Myometrial cell (primary cell): ENCODE data around the gene LDB2. TPM values are rescaled to one million over a fixed set of nuclear protein-coding genes. Genes with fewer than 3 reads are reported as not detected.

Experiments
- total RNA-seq: library from RNA; depleted of rRNA; stranded (reverse); fragments of >200 nt; gene quantifications from 2 replicates; pipeline ENCODE4 v1.2.3, GENCODE V29; 2015

The LDB2 gene
- 9.0 and 12.4 TPM in 2 replicates for total RNA-seq

DNA sequence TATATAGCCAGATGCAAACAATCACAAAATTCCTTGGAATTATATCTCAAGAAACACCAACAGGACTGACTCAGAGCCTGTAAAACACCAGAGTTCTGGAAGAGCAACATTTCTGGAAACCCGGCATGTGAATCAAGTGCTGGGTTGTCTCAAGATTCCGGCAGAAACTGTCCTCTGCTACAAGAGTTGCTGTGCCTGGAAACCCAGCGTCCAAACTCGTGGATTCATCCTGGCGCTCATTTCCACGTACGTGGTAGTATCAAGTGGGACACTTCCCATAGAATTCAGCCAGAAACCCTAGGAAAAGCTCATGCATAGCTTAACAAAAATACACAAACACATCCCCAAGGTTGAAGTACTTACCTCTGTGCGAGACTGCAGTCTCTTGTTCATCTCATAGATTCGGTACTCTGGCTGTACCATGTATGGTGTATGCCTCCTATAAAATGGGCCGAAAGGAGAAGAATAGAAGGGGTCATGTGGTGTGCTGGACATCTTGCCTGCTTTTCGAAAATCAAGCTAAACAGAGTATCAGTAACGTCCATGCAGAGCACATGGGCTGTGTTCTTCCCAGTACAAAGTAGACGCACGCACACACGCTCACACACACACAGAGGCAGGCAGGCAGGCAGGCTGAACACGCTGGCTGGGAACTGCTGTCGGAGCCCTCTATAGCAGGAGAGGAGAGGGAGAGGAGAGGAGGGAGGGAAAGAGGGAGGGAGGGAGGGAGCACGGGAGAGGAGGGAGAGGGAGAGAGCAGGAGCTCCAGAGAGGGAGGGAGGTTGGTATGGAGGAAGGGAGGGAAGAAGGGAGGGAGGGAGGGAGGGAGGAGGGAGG lies at the start of gene LDB2:
Gene LDB2 (minus strand): TSS at position 655 of the 837 bp plus-strand sequence.

